H1 (cell line): Measurements from ENCODE around the gene SOWAHC. TPM values are rescaled to one million over a fixed set of nuclear protein-coding genes. Genes with fewer than 3 reads are reported as not detected.
"Not testable (repeated sequence)": the region's sequence is repeated elsewhere in the genome, so short reads cannot be mapped to it uniquely, and the experiment has no call there.

ENCODE experiments used
- CTCF ChIA-PET: fragments of 300-600 bp; sonication (Branson Sonifier 250); formaldehyde crosslinking; loops from one replicate; lab custom pipeline; 2021; ENCODE audit not compliant: partially characterized antibody; lab: Charles Lee
- POLR2A ChIA-PET: fragments of 300-600 bp; sonication (Branson Sonifier 250); formaldehyde crosslinking; loops from one replicate; lab custom pipeline; 2021; ENCODE audit warnings: inconsistent platforms; ENCODE audit not compliant: partially characterized antibody; lab: Charles Lee
- DNase-seq, 2 experiments: peaks; one replicate each; pipeline versions ENCODE4 v3.0.0 to v3.0.0-alpha.2; 2010 to 2022; ENCODE audit warnings: low spot score in 2 of 2, low read depth in 1 of 2, mixed read lengths in 1 of 2
- FAIRE-seq: peaks from 2 replicates; lab custom pipeline; 2011; peaks lifted over from hg19 to GRCh38; lab: Jason Lieb, UNC
- H2AFZ ChIP-seq: 2 replicates; pipeline ENCODE4 v1.8.1; 2012; ENCODE audit warnings: low read length, inconsistent platforms
- H2AK5ac ChIP-seq: 2 replicates; pipeline ENCODE4 v1.6.1; 2013; ENCODE audit warnings: low read depth, low read length
- H2BK120ac ChIP-seq: replicated peaks from 2 replicates; pipeline ENCODE3; 2013; ENCODE audit warnings: low read depth, low read length, inconsistent platforms
- H2BK12ac ChIP-seq: 2 replicates; pipeline ENCODE4 v1.6.1; 2013; ENCODE audit warnings: low read depth, low read length
- H2BK15ac ChIP-seq: 2 replicates; pipeline ENCODE4 v1.6.1; 2013; ENCODE audit warnings: low read length
- H2BK20ac ChIP-seq: 2 replicates; pipeline ENCODE4 v1.6.1; 2013; ENCODE audit warnings: low read length
- H2BK5ac ChIP-seq: 2 replicates; pipeline ENCODE4 v1.6.1; 2013; ENCODE audit warnings: low read depth, low read length
- H3K14ac ChIP-seq: 2 replicates; pipeline ENCODE4 v1.6.1; 2013; ENCODE audit warnings: inconsistent platforms; ENCODE audit not compliant: insufficient read length
- H3K18ac ChIP-seq: 2 replicates; pipeline ENCODE4 v1.6.1; 2013; ENCODE audit warnings: low read length; ENCODE audit errors: extremely low read depth
- H3K23ac ChIP-seq: 2 replicates; pipeline ENCODE4 v1.6.1; 2013; ENCODE audit warnings: inconsistent platforms; ENCODE audit not compliant: insufficient read length
- H3K23me2 ChIP-seq: 2 replicates; pipeline ENCODE4 v1.6.1; 2013; ENCODE audit warnings: low read depth, low read length
- H3K27ac ChIP-seq: 2 replicates; pipeline ENCODE4 v1.6.1; 2011; ENCODE audit warnings: low read depth, low read length, inconsistent platforms
- H3K27me3 ChIP-seq, 4 experiments: replicated peaks in 1 of 4; 1 replicate in 1 of 4; 2 replicates in 3 of 4; pipeline versions ENCODE4 v1.6.1 to v1.8.1; 2011 to 2013; ENCODE audit warnings: low read length in 3 of 4, mild to moderate bottlenecking in 3 of 4, inconsistent platforms in 2 of 4, mixed read lengths in 2 of 4, moderate library complexity in 1 of 4; ENCODE audit not compliant: control insufficient read depth in 3 of 4, insufficient read depth in 3 of 4; ENCODE audit errors: extremely low read depth in 1 of 4
- H3K36me3 ChIP-seq, 4 experiments: 2 replicates each; pipeline versions ENCODE4 v1.6.1 to v1.8.1; 2011 to 2013; ENCODE audit warnings: mild to moderate bottlenecking in 4 of 4, low read length in 3 of 4, moderate library complexity in 2 of 4, control low read depth in 1 of 4, inconsistent platforms in 1 of 4; ENCODE audit not compliant: insufficient read depth in 4 of 4, control insufficient read depth in 2 of 4
- H3K4ac ChIP-seq: replicated peaks from 2 replicates; pipeline ENCODE3; 2013; ENCODE audit warnings: low read length, low read depth, mixed read lengths, inconsistent platforms; ENCODE audit not compliant: insufficient read length
- H3K4me1 ChIP-seq, 4 experiments: replicated peaks in 1 of 4; 1 replicate in 1 of 4; 2 replicates in 3 of 4; pipeline versions ENCODE4 v1.6.1 to v1.8.1; 2011 to 2013; ENCODE audit warnings: low read length in 3 of 4, inconsistent platforms in 2 of 4, mixed read lengths in 1 of 4; ENCODE audit not compliant: insufficient read depth in 4 of 4, control insufficient read depth in 3 of 4
- H3K4me2 ChIP-seq, 2 experiments: 2 replicates each; pipeline versions ENCODE4 v1.6.1 to v1.8.1; 2011 to 2013; ENCODE audit warnings: low read depth in 2 of 2, low read length in 2 of 2, control low read depth in 1 of 2, inconsistent platforms in 1 of 2, mild to moderate bottlenecking in 1 of 2; ENCODE audit not compliant: insufficient read depth in 1 of 2
- H3K4me3 ChIP-seq, 4 experiments: fragments of 200-600, 300-600 bp in 1 of 4; sonication (generic), shearing (Covaris generic), sonication (Bioruptor Twin) in 1 of 4; 2 replicates each; pipeline versions ENCODE4 v1.5.1 to v1.8.1; 2011 to 2016; ENCODE audit warnings: low read length in 4 of 4, low read depth in 3 of 4, control low read depth in 2 of 4, inconsistent platforms in 2 of 4, mild to moderate bottlenecking in 2 of 4, mixed read lengths in 1 of 4, moderate library complexity in 1 of 4; ENCODE audit not compliant: insufficient read depth in 2 of 4; ENCODE audit errors: extremely low read depth in 1 of 4
- H3K56ac ChIP-seq: replicated peaks from 2 replicates; pipeline ENCODE3; 2013; ENCODE audit warnings: low read depth, mild to moderate bottlenecking, mixed read lengths, low read length, inconsistent platforms; ENCODE audit not compliant: insufficient read length
- H3K79me1 ChIP-seq: 2 replicates; pipeline ENCODE4 v1.6.1; 2013; ENCODE audit warnings: low read depth, low read length, control low read depth
- H3K79me2 ChIP-seq, 2 experiments: 2 replicates each; pipeline versions ENCODE4 v1.6.1 to v1.8.1; 2012 to 2013; ENCODE audit warnings: low read length in 2 of 2, mild to moderate bottlenecking in 2 of 2, inconsistent platforms in 1 of 2; ENCODE audit not compliant: insufficient read depth in 2 of 2, control insufficient read depth in 1 of 2
- H3K9ac ChIP-seq, 4 experiments: replicated peaks in 1 of 4; 1 replicate in 1 of 4; 2 replicates in 3 of 4; pipeline versions ENCODE4 v1.6.1 to v1.8.1; 2011 to 2013; ENCODE audit warnings: low read depth in 3 of 4, low read length in 3 of 4, control low read depth in 2 of 4, mild to moderate bottlenecking in 2 of 4, moderate library complexity in 2 of 4, inconsistent platforms in 1 of 4; ENCODE audit errors: extremely low read depth in 1 of 4
- H3K9me3 ChIP-seq, 2 experiments: 2 replicates each; pipeline versions ENCODE4 v1.6.1 to v1.8.1; 2012 to 2013; ENCODE audit warnings: mild to moderate bottlenecking in 2 of 2, moderate library complexity in 2 of 2, control low read depth in 1 of 2, inconsistent platforms in 1 of 2, low read depth in 1 of 2, low read length in 1 of 2, mixed read lengths in 1 of 2; ENCODE audit not compliant: insufficient read depth in 2 of 2
- H4K20me1 ChIP-seq, 2 experiments: replicated peaks in 1 of 2; 2 replicates each; pipeline versions ENCODE3 to v1.8.1; 2011 to 2013; ENCODE audit warnings: inconsistent platforms in 2 of 2, low read length in 2 of 2, mild to moderate bottlenecking in 1 of 2; ENCODE audit not compliant: insufficient read depth in 2 of 2, control insufficient read depth in 1 of 2
- H4K5ac ChIP-seq: 2 replicates; pipeline ENCODE4 v1.6.1; 2013; ENCODE audit warnings: low read length, low read depth, mixed read lengths, inconsistent platforms; ENCODE audit not compliant: insufficient read length
- H4K8ac ChIP-seq: 2 replicates; pipeline ENCODE4 v1.8.0; 2013; ENCODE audit warnings: mild to moderate bottlenecking, moderate library complexity, low read length, inconsistent platforms; ENCODE audit not compliant: insufficient read depth; ENCODE audit errors: extremely low read depth
- H4K91ac ChIP-seq: replicated peaks from 2 replicates; pipeline ENCODE3; 2013; ENCODE audit warnings: low read length, mixed read lengths, inconsistent platforms; ENCODE audit not compliant: insufficient read length
- WGBS, 2 experiments: shearing (Covaris generic) in 1 of 2; methylation state at CpG; one replicate each; pipeline versions ENCODE4 v1.1.6 to v1.1.7; 2013 to 2015; ENCODE audit warnings: low lambda C conversion rate in 2 of 2, mixed read lengths in 2 of 2, inconsistent platforms in 1 of 2, low coverage in 1 of 2, missing lambda C conversion rate in 1 of 2; ENCODE audit not compliant: insufficient replicate concordance in 2 of 2, insufficient coverage in 1 of 2, insufficient read length in 1 of 2; ENCODE audit errors: extremely low coverage in 1 of 2, missing lambda C conversion rate in 1 of 2; 5-methylcytosine and 5-hydroxymethylcytosine counted together
- polyA plus RNA-seq, 7 experiments: library from polyadenylated mRNA; depleted of rRNA in 3 of 7; stranded (reverse) in 5 of 7; unstranded in 2 of 7; fragments of >200 nt in 5 of 7; fragments of 200-250 nt in 2 of 7; gene quantifications; 1 replicate in 5 of 7; 2 replicates in 1 of 7; 4 replicates in 1 of 7; pipeline versions ENCODE4 v1.2.1 to v1.2.3, GENCODE V29; 2011 to 2013; ENCODE audit warnings: missing spikeins in 2 of 7, mixed read lengths in 2 of 7
- total RNA-seq: library from RNA; stranded (reverse); fragmentation: NEBNext Ultra II Directional; extraction: Animal tissue kit (Norgen Biotek cat#: 25700); gene quantifications from 2 replicates; pipeline ENCODE4 v1.2.1, GENCODE V29; 2021

Gene SOWAHC
- total and polyA plus RNA-seq, 2 of the 8 experiments (the other 6 are each of a cell fraction or from before 2014, with no cell fraction given) = 3.1 to 17.8 TPM

- H2AFZ ChIP-seq, H3K14ac ChIP-seq, H4K91ac ChIP-seq, H3K27ac ChIP-seq, DNase-seq, H4K20me1 ChIP-seq, H3K56ac ChIP-seq, H2AK5ac ChIP-seq, H2BK20ac ChIP-seq, H3K36me3 ChIP-seq, H3K4ac ChIP-seq, H3K18ac ChIP-seq, H3K23me2 ChIP-seq, H3K4me3 ChIP-seq, H2BK5ac ChIP-seq, H3K9me3 ChIP-seq, H3K4me1 ChIP-seq, H3K23ac ChIP-seq, H3K4me2 ChIP-seq, H2BK12ac ChIP-seq, H2BK120ac ChIP-seq, H3K9ac ChIP-seq, H3K79me2 ChIP-seq, FAIRE-seq, H3K79me1 ChIP-seq, H4K5ac ChIP-seq, H3K27me3 ChIP-seq, H4K8ac ChIP-seq, H2BK15ac ChIP-seq: not testable (repeated sequence)
- WGBS, 2 experiments = 96% methylated on average over 9 of the region's 9 CpGs; no CpG with 5 or more reads in 1 of the 2 experiments
- ChIA-PET CTCF (interaction anchor here (0.6 kb wide), 1 partner anchor 9 kb away, joined by 3 read pairs; no protein-coding TSS in a partner anchor), POLR2A (interaction anchor here (1.3 kb wide), 1 partner anchor 26 kb away, joined by 3 read pairs; the partner anchor contains the start of genes SEPTIN10 and SOWAHC)
Measured at GRCh38 chr2:109640000-109640399, 25.8 kb downstream of the SOWAHC start.
